Testis (tissue), 3 donors: ENCODE data around the gene MRPL20. TPM values are rescaled to one million over a fixed set of nuclear protein-coding genes. Genes with fewer than 3 reads are reported as not detected.

Experiments
- DNase-seq: peaks from one replicate; pipeline ENCODE4 v3.0.0-alpha.2; 2019
- H3K27ac ChIP-seq, 2 donors: fragments of 200-600 bp; sonication (generic); one replicate each; pipeline ENCODE4 v1.5.1; 2019
- H3K27me3 ChIP-seq: fragments of 200-600 bp; sonication (generic); one replicate; pipeline ENCODE4 v1.5.1; 2019
- H3K36me3 ChIP-seq: fragments of 200-600 bp; sonication (generic); one replicate; pipeline ENCODE4 v1.5.1; 2017; ENCODE audit warnings: low read depth; ENCODE audit errors: missing control alignments
- H3K4me1 ChIP-seq: fragments of 200-600 bp; sonication (generic); one replicate; pipeline ENCODE4 v1.5.1; 2019
- H3K4me3 ChIP-seq, 2 donors: fragments of 200-600 bp; sonication (generic); one replicate each; pipeline ENCODE4 v1.5.1; 2017 to 2019
- H3K9me3 ChIP-seq: fragments of 200-600 bp; sonication (generic); one replicate; pipeline ENCODE4 v1.5.1; 2017
- POLR2A ChIP-seq: fragments of 450-650 bp; IDR thresholded peaks from one replicate; pipeline ENCODE4 v1.6.1; 2017; ENCODE audit warnings: antibody characterized with exemption, mild to moderate bottlenecking, moderate library complexity
- WGBS, 2 donors: methylation state at CpG; one replicate each; pipeline ENCODE4 v1.1.5; 2018; 5-methylcytosine and 5-hydroxymethylcytosine counted together
- intact Hi-C: fragments of 100-400 bp; cut with DNase I; formaldehyde crosslinking; loops from one replicate; pipeline ENCODE4 v1.15.1; 2023; ENCODE audit warnings: low total_unique reads
- polyA plus RNA-seq: library from polyadenylated mRNA; stranded (reverse); fragments of 350-450 nt; fragmentation: Illumina TruSeq; extraction: RNeasy Lipid Tissue Mini Kit (QIAGEN cat#74804); gene quantifications from one replicate; pipeline ENCODE4 v1.2.3, GENCODE V29; 2014; ENCODE audit warnings: low read depth, low replicate concordance; ENCODE audit not compliant: insufficient read depth
- total RNA-seq, 2 donors: library from RNA; depleted of rRNA; stranded (reverse); fragments of >200 nt; gene quantifications; one replicate each; pipeline ENCODE4 v1.2.3, GENCODE V29; 2016
- TF ChIP-seq, protein P1 (sequence below), 3 experiments: fragments of 450-650 bp in 2 of 3; fragments of 200-600 bp in 1 of 3; sonication (generic) in 1 of 3; IDR thresholded peaks; one replicate each; pipeline ENCODE4 v1.5.1; 2016 to 2019; ENCODE audit warnings: antibody characterized with exemption in 3 of 3, mild to moderate bottlenecking in 2 of 3, moderate library complexity in 1 of 3

MRPL20 gene
- total and polyA plus RNA-seq, 3 donors from 2014 or later: 104 to 123 (median 110) TPM

- no peaks in the 10 kb centered on the region for H3K27me3 ChIP-seq
- no peaks in the 10 kb centered on the region for H3K36me3 ChIP-seq
- 82 to 86% methylated on average over 12 of the region's 12 CpGs for WGBS, 2 donors
- peak overlapping the region in 1 of 2 donors; percentile 83 for H3K27ac ChIP-seq
- TF ChIP-seq POLR2A: no peak
- TF ChIP-seq, protein P1, sequence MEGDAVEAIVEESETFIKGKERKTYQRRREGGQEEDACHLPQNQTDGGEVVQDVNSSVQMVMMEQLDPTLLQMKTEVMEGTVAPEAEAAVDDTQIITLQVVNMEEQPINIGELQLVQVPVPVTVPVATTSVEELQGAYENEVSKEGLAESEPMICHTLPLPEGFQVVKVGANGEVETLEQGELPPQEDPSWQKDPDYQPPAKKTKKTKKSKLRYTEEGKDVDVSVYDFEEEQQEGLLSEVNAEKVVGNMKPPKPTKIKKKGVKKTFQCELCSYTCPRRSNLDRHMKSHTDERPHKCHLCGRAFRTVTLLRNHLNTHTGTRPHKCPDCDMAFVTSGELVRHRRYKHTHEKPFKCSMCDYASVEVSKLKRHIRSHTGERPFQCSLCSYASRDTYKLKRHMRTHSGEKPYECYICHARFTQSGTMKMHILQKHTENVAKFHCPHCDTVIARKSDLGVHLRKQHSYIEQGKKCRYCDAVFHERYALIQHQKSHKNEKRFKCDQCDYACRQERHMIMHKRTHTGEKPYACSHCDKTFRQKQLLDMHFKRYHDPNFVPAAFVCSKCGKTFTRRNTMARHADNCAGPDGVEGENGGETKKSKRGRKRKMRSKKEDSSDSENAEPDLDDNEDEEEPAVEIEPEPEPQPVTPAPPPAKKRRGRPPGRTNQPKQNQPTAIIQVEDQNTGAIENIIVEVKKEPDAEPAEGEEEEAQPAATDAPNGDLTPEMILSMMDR (IDR thresholded peaks at IDR 0.05): no peak
- H3K4me1 ChIP-seq: peaks cover 24% of the 10 kb centered on the region
- intact Hi-C loops: no loop called here
- DNase-seq: no peak
- no peaks in the 10 kb centered on the region for H3K9me3 ChIP-seq
- H3K4me3 ChIP-seq: no peak overlapping the region
Observed at GRCh38 chr1:1425426-1425752, 18.3 kb upstream of the MRPL20 start.

DNA sequence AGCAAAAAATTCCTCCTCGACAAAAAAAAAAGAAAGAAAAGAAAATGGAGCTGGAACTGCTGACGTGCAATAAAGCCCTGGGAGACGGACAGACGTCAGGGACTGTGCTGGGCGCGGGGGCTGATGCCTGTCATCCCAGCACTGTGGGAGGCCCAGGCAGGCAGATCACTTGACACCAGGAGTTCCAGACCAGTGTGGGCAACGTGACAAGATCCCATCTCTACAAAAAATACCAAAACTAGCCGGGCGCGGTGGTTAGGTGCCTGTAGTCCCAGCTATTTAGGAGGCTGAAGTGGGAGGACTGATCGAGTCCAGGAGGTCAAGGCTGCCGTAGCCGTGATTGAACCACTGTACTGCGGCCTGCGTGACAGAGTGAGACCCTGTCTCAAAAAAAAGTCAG, 17.6 kb upstream of the MRPL20 start:
- WGBS, 2 donors: 66 to 75% methylated on average over 15 of the region's 15 CpGs
- Histone ChIP-seq H3K36me3 (no peaks in the 10 kb centered on the region), H3K27ac (peak overlapping the region in 1 of 2 donors; percentile 83), H3K4me1 (peaks cover 18% of the 10 kb centered on the region), H3K4me3 (no peak overlapping the region), H3K27me3 (no peaks in the 10 kb centered on the region), H3K9me3 (no peaks in the 10 kb centered on the region)
- no peak for TF ChIP-seq POLR2A
- TF ChIP-seq, protein P1 (IDR thresholded peaks at IDR 0.05): no peak
- intact Hi-C loops: no loop called here
- peak; percentile 75 for DNase-seq

DNA sequence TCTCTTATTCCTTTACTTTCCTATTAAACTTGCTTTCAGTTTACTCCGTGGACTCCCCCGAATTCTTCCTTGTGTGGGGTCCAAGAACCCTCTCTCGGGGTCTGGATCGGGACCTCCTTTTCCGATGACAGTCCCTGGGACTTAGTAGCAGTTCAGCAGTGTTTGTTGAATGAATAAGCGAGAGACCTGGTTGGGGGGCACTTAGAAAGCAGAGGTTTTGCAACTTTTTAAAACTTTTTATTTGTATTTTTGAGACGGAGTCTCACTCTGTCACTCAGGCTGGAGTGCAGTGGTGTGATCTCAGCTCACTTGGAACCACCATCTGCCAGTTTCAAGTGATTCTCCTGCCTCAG, 16.1 kb upstream of the MRPL20 start:
- WGBS, 2 donors: 93 to 94% methylated on average over 7 of the region's 7 CpGs
- H3K36me3 ChIP-seq: no peaks in the 10 kb centered on the region
- peaks cover 20% of the 10 kb centered on the region for H3K4me1 ChIP-seq
- no peaks in the 10 kb centered on the region for H3K27me3 ChIP-seq
- intact Hi-C loops: no loop called here
- H3K27ac ChIP-seq: no peak overlapping the region
- DNase-seq: no peak
- no peak overlapping the region for H3K4me3 ChIP-seq
- TF ChIP-seq, protein P1 (IDR thresholded peaks at IDR 0.05): no peak
- TF ChIP-seq POLR2A: no peak
- H3K9me3 ChIP-seq: no peaks in the 10 kb centered on the region

DNA sequence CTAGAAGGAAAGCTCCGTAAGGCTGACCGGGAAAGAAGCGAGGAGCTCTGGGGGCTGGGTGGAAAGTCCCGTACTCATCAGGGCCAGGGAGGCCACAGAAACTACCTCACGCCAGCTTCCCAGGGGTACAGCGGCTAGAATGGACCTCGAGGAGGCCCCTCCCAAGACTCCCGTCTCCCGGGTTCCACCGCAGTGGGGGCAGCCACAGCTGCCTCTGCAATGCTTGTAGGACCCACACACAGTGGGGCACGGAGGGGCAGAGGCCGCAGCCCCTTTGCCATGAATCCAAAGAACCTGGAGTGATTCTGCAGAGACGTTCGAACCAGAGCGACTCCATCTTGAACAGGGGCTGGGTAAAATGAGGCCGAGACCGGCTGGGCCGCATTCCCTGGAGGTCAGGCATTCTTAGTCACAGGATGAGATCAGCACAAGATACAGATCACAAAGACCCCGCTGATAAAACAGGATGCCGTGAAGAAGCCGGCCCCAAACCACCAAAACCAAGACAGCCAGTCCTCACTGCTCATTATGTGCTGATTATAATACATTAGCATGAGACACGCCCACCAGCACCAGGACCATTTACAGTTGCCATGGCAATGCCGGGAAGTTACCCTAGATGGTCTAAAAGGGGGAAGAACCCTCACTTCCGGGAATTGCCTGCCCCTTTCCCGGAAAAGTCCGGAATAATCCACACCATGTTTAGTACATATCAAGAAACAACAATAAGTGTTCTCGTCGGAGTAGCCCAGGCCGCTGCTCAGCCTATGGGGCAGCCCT, 15.6 kb upstream of the MRPL20 start:
- H3K9me3 ChIP-seq: no peaks in the 10 kb centered on the region
- intact Hi-C loops: no loop called here
- no peak for TF ChIP-seq POLR2A
- TF ChIP-seq, protein P1 (IDR thresholded peaks at IDR 0.05): no peak
- H3K4me3 ChIP-seq: no peak overlapping the region
- H3K27me3 ChIP-seq: no peaks in the 10 kb centered on the region
- WGBS, 2 donors: 77 to 79% methylated on average over 24 to 29 of the region's 29 CpGs
- H3K27ac ChIP-seq: no peak overlapping the region
- no peak for DNase-seq
- H3K4me1 ChIP-seq: peaks cover 21% of the 10 kb centered on the region
- H3K36me3 ChIP-seq: no peaks in the 10 kb centered on the region

- H3K27ac ChIP-seq: peak overlapping the region in 1 of 2 donors; percentile 79
- H3K4me3 ChIP-seq: no peak overlapping the region
- no peak for DNase-seq
- no peaks in the 10 kb centered on the region for H3K9me3 ChIP-seq
- intact Hi-C loops: no loop called here
- H3K36me3 ChIP-seq: no peaks in the 10 kb centered on the region
- WGBS, 2 donors: 92 to 93% methylated on average over 5 to 7 of the region's 7 CpGs
- H3K27me3 ChIP-seq: no peaks in the 10 kb centered on the region
- H3K4me1 ChIP-seq: peaks cover 24% of the 10 kb centered on the region
- TF ChIP-seq POLR2A: no peak
- TF ChIP-seq, protein P1 (IDR thresholded peaks at IDR 0.05): no peak
Observed at GRCh38 chr1:1421907-1422464, 14.9 kb upstream of the MRPL20 start.
